ENCODE data around the gene PACSIN3. TPM values are rescaled to one million over a fixed set of nuclear protein-coding genes. Genes with fewer than 3 reads are reported as not detected.

PACSIN3 gene
- total RNA-seq, 6 experiments from 2014 or later: 9.6 to 31.1 (median 25.0) TPM

DNA sequence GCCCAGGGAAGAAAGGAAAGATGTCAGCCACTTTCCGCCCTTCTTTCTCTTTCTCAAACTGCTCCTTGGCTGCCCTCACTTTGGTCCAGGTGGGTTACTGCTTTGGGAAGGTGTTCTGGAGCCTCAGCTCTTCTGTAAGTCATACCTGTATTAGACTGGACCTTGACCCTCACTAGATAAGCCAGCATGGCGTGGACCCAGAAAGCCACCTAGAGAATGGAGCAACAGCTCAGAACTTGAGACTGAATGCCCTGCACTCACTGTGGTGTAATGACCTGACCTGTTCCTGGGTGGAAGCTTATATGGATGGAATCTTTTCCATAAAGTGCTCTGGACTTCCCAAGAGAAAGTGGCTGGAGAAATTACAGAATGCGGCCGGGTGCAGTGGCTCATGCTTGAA, 46.8 kb upstream of the PACSIN3 start:
- intact Hi-C loops (cut with DNase I): no loop called here
- peak; percentile 64 to 82 (median 73) for DNase-seq
- Histone ChIP-seq H3K4me3 (no peak overlapping the region), H3K4me1 (peaks cover 0 to 23% (median 6%) of the 10 kb centered on the region in 4 donors), H3K36me3 (no peaks in the 10 kb centered on the region), H3K9me3 (no peaks in the 10 kb centered on the region), H3K27ac (no peak overlapping the region), H3K27me3 (no peaks in the 10 kb centered on the region)
- 80% methylated on average over 2 of the region's 4 CpGs for WGBS (ENCODE audit: insufficient coverage, low coverage, low lambda C conversion rate, missing lambda C conversion rate)
- peak; percentile 60 to 74 (median 70) for ATAC-seq
- TF ChIP-seq, protein P1, sequence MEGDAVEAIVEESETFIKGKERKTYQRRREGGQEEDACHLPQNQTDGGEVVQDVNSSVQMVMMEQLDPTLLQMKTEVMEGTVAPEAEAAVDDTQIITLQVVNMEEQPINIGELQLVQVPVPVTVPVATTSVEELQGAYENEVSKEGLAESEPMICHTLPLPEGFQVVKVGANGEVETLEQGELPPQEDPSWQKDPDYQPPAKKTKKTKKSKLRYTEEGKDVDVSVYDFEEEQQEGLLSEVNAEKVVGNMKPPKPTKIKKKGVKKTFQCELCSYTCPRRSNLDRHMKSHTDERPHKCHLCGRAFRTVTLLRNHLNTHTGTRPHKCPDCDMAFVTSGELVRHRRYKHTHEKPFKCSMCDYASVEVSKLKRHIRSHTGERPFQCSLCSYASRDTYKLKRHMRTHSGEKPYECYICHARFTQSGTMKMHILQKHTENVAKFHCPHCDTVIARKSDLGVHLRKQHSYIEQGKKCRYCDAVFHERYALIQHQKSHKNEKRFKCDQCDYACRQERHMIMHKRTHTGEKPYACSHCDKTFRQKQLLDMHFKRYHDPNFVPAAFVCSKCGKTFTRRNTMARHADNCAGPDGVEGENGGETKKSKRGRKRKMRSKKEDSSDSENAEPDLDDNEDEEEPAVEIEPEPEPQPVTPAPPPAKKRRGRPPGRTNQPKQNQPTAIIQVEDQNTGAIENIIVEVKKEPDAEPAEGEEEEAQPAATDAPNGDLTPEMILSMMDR (IDR thresholded peaks at IDR 0.05): no peak
- no peak for TF ChIP-seq POLR2A (IDR thresholded peaks at IDR 0.05)

DNA sequence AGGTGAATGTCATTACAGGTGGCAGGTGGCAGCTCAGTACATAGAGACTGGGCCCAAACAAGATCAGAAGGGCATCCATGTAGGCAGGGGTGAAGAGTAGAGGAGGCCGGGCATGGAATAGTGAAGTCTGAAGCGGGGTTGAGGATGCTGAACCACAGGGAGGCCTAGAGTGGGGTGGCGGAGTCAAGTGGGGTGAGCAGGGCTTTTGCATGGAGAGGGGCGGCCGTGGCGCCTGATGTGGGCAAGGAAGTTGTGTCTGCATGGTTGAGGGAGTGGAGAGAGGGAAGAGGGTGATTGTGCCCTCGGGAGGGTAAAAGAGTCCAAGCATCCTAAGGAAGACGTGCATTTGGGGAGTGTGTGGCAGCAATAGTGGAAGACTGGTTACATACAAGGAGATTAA, 42.9 kb upstream of the PACSIN3 start:
- H3K4me1 ChIP-seq: peaks cover 0 to 15% (median 5%) of the 10 kb centered on the region in 4 donors

DNA sequence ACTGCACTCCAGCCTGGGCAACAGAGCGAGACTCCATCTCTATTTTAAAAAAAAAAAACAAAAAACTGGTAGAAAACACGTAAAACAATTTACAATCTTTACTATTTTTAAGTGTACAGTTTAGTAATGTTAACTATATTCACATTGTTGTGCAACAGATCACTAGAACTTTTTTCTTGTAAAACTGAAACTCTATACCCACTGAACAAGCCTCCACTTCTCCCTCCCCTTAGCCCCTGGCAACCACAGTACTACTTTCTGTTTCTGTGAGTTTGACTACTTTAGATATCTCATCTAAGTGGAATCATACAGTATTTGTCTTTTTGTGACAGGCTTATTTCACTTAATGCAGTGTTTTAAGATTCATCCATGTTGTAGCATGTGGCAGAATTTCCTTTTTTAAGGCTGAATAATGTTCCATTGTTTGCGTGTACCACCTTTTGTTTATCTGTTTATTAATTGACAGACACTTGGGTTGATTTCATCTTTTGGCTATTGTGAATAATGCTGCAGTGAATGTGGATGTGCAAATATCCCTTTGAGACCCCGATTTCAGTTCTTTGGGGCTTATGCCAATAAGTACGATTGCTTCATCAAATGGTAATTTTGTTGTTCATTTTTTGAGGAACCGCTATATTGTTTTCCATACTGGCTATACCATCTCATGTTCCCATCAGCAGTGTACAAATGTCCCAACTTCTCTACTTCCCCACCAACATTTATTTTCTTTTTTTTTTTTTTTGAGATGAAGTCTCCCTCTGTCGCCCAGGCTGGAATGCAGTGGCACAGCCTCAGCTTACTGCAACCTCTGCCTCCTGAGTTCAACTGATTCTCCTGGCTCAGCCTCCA, 39.5 kb upstream of the PACSIN3 start:
- Histone ChIP-seq H3K4me3 (no peak overlapping the region), H3K4me1 (no peaks in the 10 kb centered on the region), H3K27ac (no peak overlapping the region), H3K27me3 (no peaks in the 10 kb centered on the region), H3K36me3 (peaks cover 0 to 11% (median 0%) of the 10 kb centered on the region in 4 donors), H3K9me3 (no peaks in the 10 kb centered on the region)
- ATAC-seq: peak in 2 of 4 donors; percentile 55 to 67
- no peak for DNase-seq
- intact Hi-C loops (cut with DNase I): no loop called here
- 75% methylated on average over 6 of the region's 7 CpGs for WGBS (ENCODE audit: insufficient coverage, low coverage, low lambda C conversion rate, missing lambda C conversion rate)
- TF ChIP-seq, protein P1 (IDR thresholded peaks at IDR 0.05): no peak
- no peak for TF ChIP-seq POLR2A (IDR thresholded peaks at IDR 0.05)

More for the DNA sequence above, 42.9 kb upstream of the PACSIN3 start:
- no peak overlapping the region for H3K27ac ChIP-seq
- H3K27me3 ChIP-seq: no peaks in the 10 kb centered on the region
- intact Hi-C loops (cut with DNase I): no loop called here
- TF ChIP-seq, protein P1 (IDR thresholded peaks at IDR 0.05): no peak
- H3K36me3 ChIP-seq: no peaks in the 10 kb centered on the region
- no peak overlapping the region for H3K4me3 ChIP-seq
- no peak for ATAC-seq
- 89% methylated on average over 8 of the region's 8 CpGs for WGBS (ENCODE audit: insufficient coverage, low coverage, low lambda C conversion rate, missing lambda C conversion rate)
- H3K9me3 ChIP-seq: no peaks in the 10 kb centered on the region
- no peak for DNase-seq

DNA sequence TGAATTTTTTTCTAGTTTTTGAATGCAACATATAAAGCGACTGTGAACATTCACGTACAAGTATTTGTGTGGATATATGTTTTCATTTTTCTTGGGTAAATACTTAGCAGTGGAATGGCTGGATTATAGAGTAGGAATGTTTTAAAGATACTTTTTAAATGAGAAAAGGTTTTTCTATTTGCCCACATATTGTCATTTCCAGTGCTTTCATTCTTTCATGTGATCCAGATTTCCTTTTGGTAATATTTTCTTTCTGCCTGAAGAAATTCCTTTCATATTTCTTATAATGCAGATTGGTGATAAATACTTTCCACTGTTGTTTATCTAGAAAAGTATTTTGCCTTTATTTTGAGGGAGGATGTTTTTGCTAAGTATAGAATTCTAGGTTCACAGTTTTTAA, 36.5 kb upstream of the PACSIN3 start:
- no peaks in the 10 kb centered on the region for H3K9me3 ChIP-seq
- ATAC-seq (no peak), DNase-seq (no peak)
- no peak overlapping the region for H3K4me3 ChIP-seq
- 85% methylated on average over 2 of the region's 2 CpGs for WGBS (ENCODE audit: insufficient coverage, low coverage, low lambda C conversion rate, missing lambda C conversion rate)
- H3K27me3 ChIP-seq: no peaks in the 10 kb centered on the region
- H3K4me1 ChIP-seq: no peaks in the 10 kb centered on the region
- TF ChIP-seq, protein P1 (IDR thresholded peaks at IDR 0.05): no peak
- TF ChIP-seq POLR2A (IDR thresholded peaks at IDR 0.05): no peak
- no peak overlapping the region for H3K27ac ChIP-seq
- peaks cover 0 to 11% (median 0%) of the 10 kb centered on the region in 4 donors for H3K36me3 ChIP-seq
- intact Hi-C loops (cut with DNase I): no loop called here

Data from right lobe of liver (tissue), 6 donors.